Fibroblast of peridontal ligament (primary cell): ENCODE data around the gene HIBADH.

Source experiments
- DNase-seq: peaks from one replicate; pipeline ENCODE4 v3.0.0-alpha.2; 2010; ENCODE audit errors: extremely low read depth

Gene HIBADH

GRCh38 chr7:27636326-27637006 is 26.2 kb downstream of the HIBADH start:
- DNase-seq: peak; percentile 92

- no peak for DNase-seq
These were observed 27.0 kb downstream of the HIBADH start for GRCh38 chr7:27635728-27636127.

GRCh38 chr7:27634671-27635493 is 27.8 kb downstream of the HIBADH start:
- peak; percentile 5 for DNase-seq

GRCh38 chr7:27633062-27633461 is 29.6 kb downstream of the HIBADH start:
- no peak for DNase-seq

GRCh38 chr7:27631391-27631790 is 31.3 kb downstream of the HIBADH start:
- peak; percentile 82 for DNase-seq

GRCh38 chr7:27627146-27627545 is 35.5 kb downstream of the HIBADH start:
- no peak for DNase-seq

GRCh38 chr7:27619492-27619891 is 43.2 kb downstream of the HIBADH start:
- no peak for DNase-seq

- DNase-seq: no peak
These were observed 44.9 kb downstream of the HIBADH start for GRCh38 chr7:27617651-27618381.

GRCh38 chr7:27616914-27617548 is 45.7 kb downstream of the HIBADH start:
- DNase-seq: no peak

- DNase-seq: no peak
These were observed 46.5 kb downstream of the HIBADH start for GRCh38 chr7:27616186-27616491.

- no peak for DNase-seq
These were observed 47.1 kb downstream of the HIBADH start for GRCh38 chr7:27615420-27616185.

- no peak for DNase-seq
These were observed 48.6 kb downstream of the HIBADH start for GRCh38 chr7:27614095-27614494.

GRCh38 chr7:27611059-27611458 is 51.6 kb downstream of the HIBADH start:
- DNase-seq: no peak

GRCh38 chr7:27608776-27609495 is 53.7 kb downstream of the HIBADH start:
- no peak for DNase-seq

- no peak for DNase-seq
These were observed 55.5 kb downstream of the HIBADH start for GRCh38 chr7:27607210-27607606.

- DNase-seq: peak; percentile 29
These were observed 56.1 kb downstream of the HIBADH start for GRCh38 chr7:27606270-27607209.

GRCh38 chr7:27605689-27606269 is 56.9 kb downstream of the HIBADH start:
- DNase-seq: peak; percentile 59

- DNase-seq: no peak
These were observed 57.4 kb downstream of the HIBADH start for GRCh38 chr7:27605283-27605682.

GRCh38 chr7:27603813-27604212 is 58.9 kb downstream of the HIBADH start:
- no peak for DNase-seq
